Measurements from ENCODE around the gene SPARCL1. TPM values are rescaled to one million over a fixed set of nuclear protein-coding genes. Genes with fewer than 3 reads are reported as not detected.

SPARCL1 gene
- total and polyA plus RNA-seq, 2 of the 13 experiments (the other 11 are each of a cell fraction or from before 2014, with no cell fraction given) = 0.04 TPM; not detected in 1

GRCh38 chr4:87521319-87521718, 7.9 kb downstream of the SPARCL1 start:
- no peak for DNase-seq (ENCODE audit: low spot score)
- intact Hi-C loops (cut with micrococcal nuclease; ENCODE audit: unreplicated experiment) (no loop called here), in situ Hi-C loops (cut with HindIII; ENCODE audit: extremely low pct_ligation_motif_present, low pct_unique_long_range_greater_than_20kb) (no loop called here)
- Histone ChIP-seq H3K4me3 (replicated peaks in 1 of 3; ENCODE audit: insufficient read depth in 1 of 3, low read depth in 2 of 3, low read length in 3 of 3) (no peak overlapping the region), H3K36me3 (replicated peaks in 1 of 2; ENCODE audit: control insufficient read depth in 1 of 2, insufficient read depth in 2 of 2, low read length in 2 of 2) (no peaks in the 10 kb centered on the region), H3K27me3 (ENCODE audit: control insufficient read depth in 1 of 2, insufficient read depth in 2 of 2, low read length in 2 of 2) (no peaks in the 10 kb centered on the region), H4K20me1 (ENCODE audit: insufficient read depth, low read length) (no peaks in the 10 kb centered on the region), H3K27ac (ENCODE audit: extremely low read length, insufficient read depth, low read length) (no peak overlapping the region), H2AFZ (ENCODE audit: low read length) (no peak overlapping the region), H3K79me2 (ENCODE audit: insufficient read depth, low read length) (no peaks in the 10 kb centered on the region), H3K9ac (ENCODE audit: insufficient read depth, low read depth, low read length) (no peak overlapping the region), H3K9me3 (ENCODE audit: low read length) (peaks cover 16% of the 10 kb centered on the region), H3K4me2 (ENCODE audit: low read depth, low read length) (no peak overlapping the region), H3K4me1 (ENCODE audit: insufficient read depth, low read length) (no peaks in the 10 kb centered on the region)
- TF ChIP-seq HINFP (CRISPR knock-in tag; IDR thresholded peaks at IDR 0.05; ENCODE audit: low read depth) = no peak
- no peak for TF ChIP-seq ZNF891 (CRISPR knock-in tag; IDR thresholded peaks at IDR 0.05)
- no peak for TF ChIP-seq ZBED4 (CRISPR knock-in tag; IDR thresholded peaks at IDR 0.05; ENCODE audit: borderline replicate concordance)
- no peak for TF ChIP-seq MEIS1 (CRISPR knock-in tag; IDR thresholded peaks at IDR 0.05; ENCODE audit: borderline replicate concordance)
- no peak for TF ChIP-seq FOXP1 (IDR thresholded peaks at IDR 0.05)
- no peak for TF ChIP-seq FOXP1 (CRISPR knock-in tag; IDR thresholded peaks at IDR 0.05)
- no peak for TF ChIP-seq CERS6 (CRISPR knock-in tag; IDR thresholded peaks at IDR 0.05)
- no peak for TF ChIP-seq PRMT3 (CRISPR knock-in tag; IDR thresholded peaks at IDR 0.05; ENCODE audit: borderline replicate concordance, low read depth)
- no peak for TF ChIP-seq SNAPC4 (CRISPR knock-in tag; IDR thresholded peaks at IDR 0.05)
- ChIA-PET CTCF (ENCODE audit: low intra/inter-chr PET ratio, low total read pairs) (no interaction called here), POLR2A (no interaction called here)
- 0% methylated on average over 1 of the region's 1 CpG for WGBS (ENCODE audit: low lambda C conversion rate)
- ATAC-seq = no peak
- FAIRE-seq = no peak
- BruUV-seq (replicated peaks) = no TSS peak
